Brain pericyte (primary cell): Measurements from ENCODE around the gene NOTCH2NLA.
"Not testable (repeated sequence)": the region's sequence is repeated elsewhere in the genome, so short reads cannot be mapped to it uniquely, and the experiment has no call there.

ENCODE experiments used
- DNase-seq: peaks from one replicate; pipeline ENCODE4 v3.0.0-alpha.2; 2012; ENCODE audit warnings: low read depth, low spot score

Gene NOTCH2NLA

DNA sequence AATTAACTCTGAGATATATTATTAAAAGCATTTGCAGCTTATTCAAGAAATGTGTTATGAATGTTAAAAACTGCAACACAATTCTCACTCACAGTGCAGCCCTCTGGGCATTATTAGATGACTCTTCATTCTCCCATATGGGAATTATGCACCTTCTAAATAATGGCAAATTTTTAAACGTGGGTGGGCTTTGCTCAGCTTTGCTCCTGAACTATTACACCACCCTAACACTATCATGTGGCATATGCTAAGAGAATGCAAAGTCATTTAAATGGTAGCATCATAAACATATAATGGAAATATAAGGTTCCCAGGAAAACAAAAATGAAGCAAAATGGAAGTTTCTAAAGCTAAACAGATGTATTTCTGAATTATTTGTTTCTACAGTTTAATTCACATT, 61.5 kb downstream of the NOTCH2NLA start:
- DNase-seq = not testable (repeated sequence)

DNA sequence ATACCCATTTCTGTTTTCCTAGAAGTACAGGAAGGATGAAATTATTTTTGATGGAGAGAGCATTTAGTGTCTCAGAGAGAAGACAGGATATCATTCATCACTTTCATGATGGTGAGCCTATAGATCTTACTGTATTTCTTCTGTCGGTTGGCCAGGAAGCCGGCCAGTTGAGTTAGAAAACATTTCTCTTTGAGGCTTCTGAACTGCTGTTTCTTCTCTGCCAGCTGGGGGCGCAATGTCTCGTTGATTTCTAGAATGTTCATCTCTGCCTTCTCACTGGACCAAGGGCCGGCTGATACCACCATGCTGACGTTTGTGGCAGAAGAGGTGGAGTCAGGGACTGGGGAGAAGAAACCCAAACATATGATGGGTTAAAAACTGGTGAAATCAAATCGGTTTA, 84.4 kb downstream of the NOTCH2NLA start, which contains the start of gene NBPF10:
NBPF10 (minus strand) TSS at position 340 of the 400 bp plus-strand sequence; CDS start at position 305, 35 bp downstream.
- DNase-seq = not testable (repeated sequence)
